CD4-positive, alpha-beta T cell (primary cell): ENCODE measurements around the gene PIK3AP1. TPM values are rescaled to one million over a fixed set of nuclear protein-coding genes. Genes with fewer than 3 reads are reported as not detected.

Experiments
- ATAC-seq: fragments of 200-7000 bp; cut with Tn5 transposase; one replicate; pipeline ENCODE4 v1.10.0; 2022; ENCODE audit warnings: mild to moderate bottlenecking; ENCODE audit not compliant: poor library complexity
- CTCF ChIA-PET: fragments of 350-600 bp; sonication (Branson Sonifier 250); formaldehyde crosslinking; loops from one replicate; lab custom pipeline; 2021; ENCODE audit warnings: antibody characterized with exemption, inconsistent platforms; lab: Charles Lee
- POLR2A ChIA-PET: fragments of 350-600 bp; sonication (Branson Sonifier 250); formaldehyde crosslinking; loops from one replicate; lab custom pipeline; 2021; ENCODE audit warnings: antibody characterized with exemption, inconsistent platforms; lab: Charles Lee
- DNase-seq, 14 experiments: peaks; one replicate each; pipeline ENCODE4 v3.0.0-alpha.2; 2013 to 2020; ENCODE audit warnings: mixed read lengths in 2 of 14
- H3K27ac ChIP-seq, 2 donors: one replicate each; pipeline versions ENCODE4 v1.5.1 to v1.7.0; 2013; ENCODE audit warnings: low read length in 2 of 2, low read depth in 1 of 2, mild to moderate bottlenecking in 1 of 2
- H3K27me3 ChIP-seq, 2 experiments: 1 replicate in 1 of 2; 2 replicates in 1 of 2; pipeline versions ENCODE4 v1.6.1 to v1.7.0; 2013; ENCODE audit warnings: low read length in 2 of 2, control low read depth in 1 of 2, mild to moderate bottlenecking in 1 of 2, moderate library complexity in 1 of 2; ENCODE audit not compliant: insufficient read depth in 2 of 2, control insufficient read depth in 1 of 2
- H3K36me3 ChIP-seq: one replicate; pipeline ENCODE4 v1.6.1; 2013; ENCODE audit warnings: low read length, control low read depth; ENCODE audit not compliant: insufficient read depth
- H3K4me1 ChIP-seq: one replicate; pipeline ENCODE4 v1.6.1; 2013; ENCODE audit warnings: low read length, control low read depth; ENCODE audit not compliant: insufficient read depth
- H3K4me3 ChIP-seq: one replicate; pipeline ENCODE4 v1.5.1; 2013; ENCODE audit warnings: mild to moderate bottlenecking, low read length, moderate library complexity
- H3K9me3 ChIP-seq, 2 experiments: 1 replicate in 1 of 2; 2 replicates in 1 of 2; pipeline versions ENCODE4 v1.6.1 to v1.7.0; 2013; ENCODE audit warnings: low read length in 2 of 2, mild to moderate bottlenecking in 2 of 2, control low read depth in 1 of 2, moderate library complexity in 1 of 2; ENCODE audit not compliant: control insufficient read depth in 1 of 2, insufficient read depth in 1 of 2
- H3K27ac Mint-ChIP-seq: one replicate; pipeline ENCODE4 v1.8.0; 2020; ENCODE audit warnings: mixed read lengths
- H3K27me3 Mint-ChIP-seq: one replicate; pipeline ENCODE4 v1.8.0; 2021; ENCODE audit warnings: mixed read lengths
- H3K36me3 Mint-ChIP-seq: one replicate; pipeline ENCODE4 v1.8.0; 2021; ENCODE audit warnings: low read depth, mixed read lengths
- H3K4me1 Mint-ChIP-seq: one replicate; pipeline ENCODE4 v1.8.0; 2021; ENCODE audit warnings: low read depth, mixed read lengths
- H3K4me3 Mint-ChIP-seq: one replicate; pipeline ENCODE4 v1.8.0; 2020; ENCODE audit warnings: mild to moderate bottlenecking, mixed read lengths
- H3K9me3 Mint-ChIP-seq: one replicate; pipeline ENCODE4 v1.8.0; 2020; ENCODE audit warnings: mixed read lengths
- CTCF ChIP-seq: fragments of 200-600 bp; IDR thresholded peaks from one replicate; pipeline ENCODE4 v1.8.0; 2022; ENCODE audit warnings: antibody characterized with exemption, mild to moderate bottlenecking
- intact Hi-C, 2 experiments: fragments of 100-400 bp; cut with DNase I in 1 of 2; cut with micrococcal nuclease in 1 of 2; formaldehyde crosslinking; loops; one replicate each; pipeline versions ENCODE4 v1.15.1 to v1.9.0; 2023 to 2025; cut with DNase I, micrococcal nuclease
- total RNA-seq, 174 experiments: library from RNA in 2 of 174; stranded (reverse) in 2 of 174; gene quantifications; one replicate each; pipeline ENCODE4 v1.2.3 and lab custom pipeline; 2021 to 2026

Gene PIK3AP1
- total RNA-seq, 2 experiments from 2014 or later = 0.58 to 0.59 TPM

GRCh38 chr10:96703358-96703757, 17.0 kb downstream of the PIK3AP1 start:
- H3K4me1 Mint-ChIP-seq = no peaks in the 10 kb centered on the region
- no peaks in the 10 kb centered on the region for H3K36me3 Mint-ChIP-seq
- no peaks in the 10 kb centered on the region for H3K27me3 ChIP-seq
- no peak overlapping the region for H3K27ac ChIP-seq
- no peaks in the 10 kb centered on the region for H3K4me1 ChIP-seq
- no peak overlapping the region for H3K4me3 ChIP-seq
- CTCF ChIA-PET = no interaction called here
- H3K9me3 Mint-ChIP-seq = no peaks in the 10 kb centered on the region
- H3K9me3 ChIP-seq = no peaks in the 10 kb centered on the region
- no peaks in the 10 kb centered on the region for H3K27me3 Mint-ChIP-seq
- no peak for DNase-seq
- POLR2A ChIA-PET = interaction anchor here (0.6 kb wide), 1 partner anchor 650 kb away, joined by 3 read pairs; no protein-coding TSS in a partner anchor
- no peak for ATAC-seq
- H3K4me3 Mint-ChIP-seq = no peak overlapping the region
- no peak for TF ChIP-seq CTCF
- no peaks in the 10 kb centered on the region for H3K36me3 ChIP-seq
- intact Hi-C loops = no loop called here
- H3K27ac Mint-ChIP-seq = no peak overlapping the region

- H3K4me3 Mint-ChIP-seq = no peak overlapping the region
- CTCF ChIA-PET = no interaction called here
Observed at GRCh38 chr10:96701265-96701664, 19.0 kb downstream of the PIK3AP1 start.

DNA sequence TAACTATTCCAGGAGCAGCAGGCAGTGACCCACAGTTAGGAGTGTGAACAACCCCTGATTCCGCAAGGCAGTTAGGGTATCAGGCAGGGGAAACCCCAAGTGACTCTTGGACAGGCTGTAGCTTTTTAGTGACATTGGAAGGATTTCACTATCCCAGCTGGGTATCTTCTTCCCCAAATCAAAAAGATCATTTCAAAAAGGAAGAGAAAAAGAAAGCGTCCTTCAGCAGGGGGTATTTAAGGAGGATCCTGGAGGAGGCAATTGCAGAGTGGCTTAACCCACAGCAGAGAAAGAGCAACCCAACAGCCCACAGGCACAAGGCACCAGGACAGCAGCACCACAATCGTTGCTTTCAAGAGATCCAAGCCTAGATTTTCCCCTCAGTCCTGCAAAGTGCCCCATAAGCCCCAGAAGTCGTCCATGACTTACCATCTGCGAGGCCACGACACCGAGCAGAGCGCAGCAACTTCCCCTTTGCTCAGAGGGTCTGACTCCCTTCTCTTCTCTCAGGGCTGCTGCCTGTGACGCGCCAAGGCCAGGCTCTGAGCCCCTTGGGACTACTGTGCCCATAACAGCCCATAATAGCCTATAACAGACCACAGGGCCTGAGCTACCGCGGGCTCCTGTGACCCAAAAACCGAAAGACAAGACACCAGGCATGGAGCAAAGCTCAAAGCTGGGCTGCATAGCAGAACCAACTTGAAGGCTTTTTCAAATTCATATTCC, 19.8 kb downstream of the PIK3AP1 start:
- Mint-ChIP-seq H3K36me3 (no peaks in the 10 kb centered on the region), H3K9me3 (no peaks in the 10 kb centered on the region), H3K27ac (no peak overlapping the region), H3K4me3 (no peak overlapping the region), H3K27me3 (no peaks in the 10 kb centered on the region), H3K4me1 (peaks cover 10% of the 10 kb centered on the region)
- Histone ChIP-seq H3K9me3 (no peaks in the 10 kb centered on the region), H3K27ac (no peak overlapping the region), H3K36me3 (no peaks in the 10 kb centered on the region), H3K4me1 (no peaks in the 10 kb centered on the region), H3K27me3 (no peaks in the 10 kb centered on the region), H3K4me3 (no peak overlapping the region)
- ChIA-PET CTCF (no interaction called here), POLR2A (no interaction called here)
- ATAC-seq (no peak), DNase-seq (peak in 2 of 14 experiments; percentile 54 to 65)
- no peak for TF ChIP-seq CTCF
- intact Hi-C loops = no loop called here

More at GRCh38 chr10:96701265-96701664, 19.0 kb downstream of the PIK3AP1 start:
- no peak for TF ChIP-seq CTCF
- no peak overlapping the region for H3K27ac Mint-ChIP-seq
- no peaks in the 10 kb centered on the region for H3K36me3 Mint-ChIP-seq
- DNase-seq (no peak), ATAC-seq (no peak)
- no peaks in the 10 kb centered on the region for H3K36me3 ChIP-seq
- intact Hi-C loops = no loop called here
- no peaks in the 10 kb centered on the region for H3K9me3 Mint-ChIP-seq
- H3K4me1 ChIP-seq = no peaks in the 10 kb centered on the region
- no peaks in the 10 kb centered on the region for H3K9me3 ChIP-seq
- no peaks in the 10 kb centered on the region for H3K27me3 Mint-ChIP-seq
- H3K27ac ChIP-seq = no peak overlapping the region
- no peak overlapping the region for H3K4me3 ChIP-seq
- no peaks in the 10 kb centered on the region for H3K27me3 ChIP-seq
- peaks cover 3% of the 10 kb centered on the region for H3K4me1 Mint-ChIP-seq
- POLR2A ChIA-PET = no interaction called here
